GM12891 (cell line): ENCODE data around the gene ZNF365.

ENCODE experiments used
- PAX5 ChIP-seq: IDR thresholded peaks from 2 replicates; pipeline ENCODE4 v1.6.1; 2011; ENCODE audit warnings: low read length, moderate library complexity, mild to moderate bottlenecking; ENCODE audit not compliant: insufficient read depth, severe bottlenecking
- POLR2A ChIP-seq: IDR thresholded peaks from 2 replicates; pipeline ENCODE4 v1.6.1; 2011; ENCODE audit warnings: low read depth, low read length, control low read depth
- POLR2AphosphoS5 ChIP-seq: IDR thresholded peaks from 2 replicates; pipeline ENCODE4 v1.6.1; 2011; ENCODE audit warnings: low read depth, low read length, control low read depth
- POU2F2 ChIP-seq: IDR thresholded peaks from 2 replicates; pipeline ENCODE4 v1.6.1; 2011; ENCODE audit warnings: low read depth, mild to moderate bottlenecking, control low read depth, low read length, moderate library complexity
- SPI1 ChIP-seq: IDR thresholded peaks from 2 replicates; pipeline ENCODE4 v1.6.1; 2011; ENCODE audit warnings: low read depth, low read length, control low read depth
- TAF1 ChIP-seq: IDR thresholded peaks from 2 replicates; pipeline ENCODE4 v1.6.1; 2011; ENCODE audit warnings: low read depth, low read length, control low read depth

DNA sequence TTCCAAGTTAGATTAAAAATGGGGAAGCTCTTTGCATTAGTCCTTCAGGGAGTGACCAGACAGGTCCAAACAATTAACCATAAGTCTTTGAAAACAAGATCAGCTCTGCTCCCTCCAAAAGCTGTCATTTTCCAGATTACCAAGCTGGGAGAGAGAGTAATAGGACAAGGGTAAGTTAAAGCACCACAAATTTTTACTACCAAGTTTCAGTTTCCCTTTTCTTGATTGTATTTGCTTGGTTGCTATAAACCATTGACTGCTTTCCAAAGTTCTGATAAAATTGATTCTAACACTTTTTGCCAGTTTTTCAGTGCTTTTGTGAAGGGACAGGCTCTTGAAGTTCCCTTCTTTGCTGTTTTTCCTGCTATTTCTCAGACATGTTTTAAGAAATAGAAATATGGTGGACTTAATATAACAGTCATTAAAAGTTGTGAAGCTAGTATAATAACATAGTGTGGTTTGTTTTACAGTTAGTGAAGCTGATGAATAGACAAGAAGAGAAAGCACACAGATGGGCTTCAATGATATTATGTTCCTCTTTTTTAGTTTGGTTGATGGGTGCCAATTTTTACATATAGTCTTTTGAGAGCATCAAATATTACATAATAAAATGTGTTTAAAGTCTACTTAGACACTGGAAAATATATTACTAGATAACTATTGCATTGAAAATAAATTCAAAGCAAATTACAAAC lies 40.0 kb upstream of the ZNF365 start:
- TF ChIP-seq POLR2A (no peak), TAF1 (no peak), POU2F2 (no peak), POLR2AphosphoS5 (no peak), SPI1 (no peak), PAX5 (no peak)
